Measurements from ENCODE around the gene STAT4. TPM values are rescaled to one million over a fixed set of nuclear protein-coding genes. Genes with fewer than 3 reads are reported as not detected.
A peak's percentile ranks its signal among the peaks of the same experiment; 100 is the strongest.

STAT4 gene
- polyA plus RNA-seq, 1 donor (not counting 4 experiments of a cell fraction or from before 2014, with no cell fraction given) = 2.0 TPM

DNA sequence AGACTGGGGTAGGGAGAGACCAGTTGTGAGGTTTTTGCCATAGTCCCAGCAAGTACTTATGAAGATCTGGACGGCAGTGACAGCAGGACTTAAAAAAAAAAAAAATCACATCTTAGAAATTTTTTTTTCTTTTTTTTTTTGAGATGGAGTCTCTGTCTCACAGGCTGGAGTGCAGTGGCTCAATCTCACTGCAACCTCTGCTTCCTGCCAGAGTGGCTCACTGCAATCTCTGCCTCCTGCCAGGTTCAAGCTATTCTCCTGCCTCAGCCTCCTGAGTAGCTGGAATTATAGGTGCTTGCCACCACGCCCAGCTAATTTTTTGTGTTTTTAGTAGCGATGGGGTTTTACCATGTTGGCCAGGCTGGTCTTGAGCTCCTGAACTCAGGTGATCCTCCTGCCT is 22.4 kb upstream of the STAT4 start:
- no peak for DNase-seq (ENCODE audit: low read depth, low spot score)
- no peaks in the 10 kb centered on the region for H4K20me1 ChIP-seq (ENCODE audit: control insufficient read depth, extremely low read depth, insufficient read depth, low read length)
- H3K9me3 ChIP-seq (ENCODE audit: control insufficient read depth, low read depth, low read length) = no peaks in the 10 kb centered on the region
- dilution Hi-C loops (cut with MboI; ENCODE audit: extremely low pct_ligation_motif_present, low sequenced_read_pairs) = no loop called here
- no peaks in the 10 kb centered on the region for H3K9me1 ChIP-seq (ENCODE audit: control insufficient read depth, extremely low read depth, insufficient read depth, low read length)
- TF ChIP-seq EZH2 (IDR thresholded peaks at IDR 0.05; ENCODE audit: low read length) = no peak
- TF ChIP-seq, protein P1, sequence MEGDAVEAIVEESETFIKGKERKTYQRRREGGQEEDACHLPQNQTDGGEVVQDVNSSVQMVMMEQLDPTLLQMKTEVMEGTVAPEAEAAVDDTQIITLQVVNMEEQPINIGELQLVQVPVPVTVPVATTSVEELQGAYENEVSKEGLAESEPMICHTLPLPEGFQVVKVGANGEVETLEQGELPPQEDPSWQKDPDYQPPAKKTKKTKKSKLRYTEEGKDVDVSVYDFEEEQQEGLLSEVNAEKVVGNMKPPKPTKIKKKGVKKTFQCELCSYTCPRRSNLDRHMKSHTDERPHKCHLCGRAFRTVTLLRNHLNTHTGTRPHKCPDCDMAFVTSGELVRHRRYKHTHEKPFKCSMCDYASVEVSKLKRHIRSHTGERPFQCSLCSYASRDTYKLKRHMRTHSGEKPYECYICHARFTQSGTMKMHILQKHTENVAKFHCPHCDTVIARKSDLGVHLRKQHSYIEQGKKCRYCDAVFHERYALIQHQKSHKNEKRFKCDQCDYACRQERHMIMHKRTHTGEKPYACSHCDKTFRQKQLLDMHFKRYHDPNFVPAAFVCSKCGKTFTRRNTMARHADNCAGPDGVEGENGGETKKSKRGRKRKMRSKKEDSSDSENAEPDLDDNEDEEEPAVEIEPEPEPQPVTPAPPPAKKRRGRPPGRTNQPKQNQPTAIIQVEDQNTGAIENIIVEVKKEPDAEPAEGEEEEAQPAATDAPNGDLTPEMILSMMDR (optimal IDR thresholded peaks at IDR 0.05 in 1 of 3, IDR thresholded peaks at IDR 0.05 in 1 of 3, conservative IDR thresholded peaks at IDR 0.05 in 1 of 3; ENCODE audit: extremely low read depth in 1 of 3, insufficient read depth in 2 of 3, low read length in 3 of 3) = no peak
- peak overlapping the region; percentile 75 for H3K9ac ChIP-seq (ENCODE audit: control insufficient read depth, extremely low read depth, insufficient read depth, low read length)
- peak overlapping the region; percentile 3 for H2AFZ ChIP-seq (ENCODE audit: control insufficient read depth, low read length)
- H3K27me3 ChIP-seq (ENCODE audit: control insufficient read depth, extremely low read depth, insufficient read depth, low read length) = no peaks in the 10 kb centered on the region
- no peaks in the 10 kb centered on the region for H3K79me2 ChIP-seq (ENCODE audit: control insufficient read depth, insufficient read depth, low read length)
- no peaks in the 10 kb centered on the region for H3K36me3 ChIP-seq (ENCODE audit: control insufficient read depth in 2 of 2, extremely low read depth in 1 of 2, insufficient read depth in 2 of 2, low read length in 2 of 2)
- peak overlapping the region; percentile 39 for H3K4me2 ChIP-seq (ENCODE audit: control insufficient read depth, extremely low read depth, insufficient read depth, low read depth, low read length)
- H3K4me1 ChIP-seq (ENCODE audit: control insufficient read depth, extremely low read depth, insufficient read depth, low read length) = peaks cover 60% of the 10 kb centered on the region
- H3K27ac ChIP-seq (ENCODE audit: control insufficient read depth, insufficient read depth, low read length) = peak overlapping the region; percentile 100
- FAIRE-seq = no peak
- no peak overlapping the region for H3K4me3 ChIP-seq (ENCODE audit: control insufficient read depth in 2 of 3, extremely low read depth in 1 of 3, insufficient read depth in 2 of 3, low read depth in 1 of 3, low read length in 3 of 3)

GRCh38 chr2:191171708-191172355 is 21.0 kb upstream of the STAT4 start:
- no peaks in the 10 kb centered on the region for H4K20me1 ChIP-seq (ENCODE audit: control insufficient read depth, extremely low read depth, insufficient read depth, low read length)
- DNase-seq (ENCODE audit: low read depth, low spot score) = peak; percentile 99
- H3K27me3 ChIP-seq (ENCODE audit: control insufficient read depth, extremely low read depth, insufficient read depth, low read length) = no peaks in the 10 kb centered on the region
- H3K27ac ChIP-seq (ENCODE audit: control insufficient read depth, insufficient read depth, low read length) = peak overlapping the region; percentile 100
- H3K9me1 ChIP-seq (ENCODE audit: control insufficient read depth, extremely low read depth, insufficient read depth, low read length) = no peaks in the 10 kb centered on the region
- H3K4me3 ChIP-seq (ENCODE audit: control insufficient read depth in 2 of 3, extremely low read depth in 1 of 3, insufficient read depth in 2 of 3, low read depth in 1 of 3, low read length in 3 of 3) = peak overlapping the region in 1 of 3 experiments; percentile 30
- no peaks in the 10 kb centered on the region for H3K79me2 ChIP-seq (ENCODE audit: control insufficient read depth, insufficient read depth, low read length)
- no peaks in the 10 kb centered on the region for H3K36me3 ChIP-seq (ENCODE audit: control insufficient read depth in 2 of 2, extremely low read depth in 1 of 2, insufficient read depth in 2 of 2, low read length in 2 of 2)
- no peaks in the 10 kb centered on the region for H3K9me3 ChIP-seq (ENCODE audit: control insufficient read depth, low read depth, low read length)
- H3K4me1 ChIP-seq (ENCODE audit: control insufficient read depth, extremely low read depth, insufficient read depth, low read length) = peaks cover 66% of the 10 kb centered on the region
- H2AFZ ChIP-seq (ENCODE audit: control insufficient read depth, low read length) = no peak overlapping the region
- TF ChIP-seq, protein P1 (optimal IDR thresholded peaks at IDR 0.05 in 1 of 3, IDR thresholded peaks at IDR 0.05 in 1 of 3, conservative IDR thresholded peaks at IDR 0.05 in 1 of 3; ENCODE audit: extremely low read depth in 1 of 3, insufficient read depth in 2 of 3, low read length in 3 of 3) = no peak
- no peak for TF ChIP-seq EZH2 (IDR thresholded peaks at IDR 0.05; ENCODE audit: low read length)
- dilution Hi-C loops (cut with MboI; ENCODE audit: extremely low pct_ligation_motif_present, low sequenced_read_pairs) = no loop called here
- FAIRE-seq = peak; percentile 97
- H3K4me2 ChIP-seq (ENCODE audit: control insufficient read depth, extremely low read depth, insufficient read depth, low read depth, low read length) = peak overlapping the region; percentile 65
- H3K9ac ChIP-seq (ENCODE audit: control insufficient read depth, extremely low read depth, insufficient read depth, low read length) = peak overlapping the region; percentile 88

Data from keratinocyte (primary cell).